Heart left ventricle (tissue), 16 donors: ENCODE data around the gene TENM3. TPM values are rescaled to one million over a fixed set of nuclear protein-coding genes. Genes with fewer than 3 reads are reported as not detected.

Experiments
- ATAC-seq, 4 donors: fragments of 200-7000 bp; cut with Tn5 transposase; one replicate each; pipeline ENCODE4 v1.9.1; 2020 to 2022; ENCODE audit warnings: moderate library complexity in 4 of 4, mild to moderate bottlenecking in 3 of 4, moderate number of reproducible peaks in 1 of 4
- DNase-seq, 5 donors: peaks; one replicate each; pipeline ENCODE4 v3.0.0-alpha.2; 2020
- H3K27ac ChIP-seq, 12 donors: fragments of 200-600 bp; sonication (generic) in 4 of 12; one replicate each; pipeline versions ENCODE4 v1.5.0 to v1.8.0; 2016 to 2022; ENCODE audit warnings: mild to moderate bottlenecking in 2 of 12
- H3K27me3 ChIP-seq, 9 donors: fragments of 200-600 bp; sonication (generic) in 2 of 9; one replicate each; pipeline versions ENCODE4 v1.5.1 to v1.8.0; 2016 to 2022; ENCODE audit warnings: mild to moderate bottlenecking in 3 of 9
- H3K36me3 ChIP-seq, 9 donors: fragments of 200-600 bp; sonication (generic) in 2 of 9; one replicate each; pipeline versions ENCODE4 v1.5.0 to v1.8.0; 2018 to 2022; ENCODE audit warnings: mild to moderate bottlenecking in 2 of 9
- H3K4me1 ChIP-seq, 12 donors: fragments of 200-600 bp; sonication (generic) in 4 of 12; one replicate each; pipeline versions ENCODE4 v1.5.0 to v1.8.0; 2016 to 2022; ENCODE audit warnings: mild to moderate bottlenecking in 3 of 12
- H3K4me3 ChIP-seq, 12 donors: fragments of 200-600 bp; sonication (generic) in 4 of 12; one replicate each; pipeline versions ENCODE4 v1.5.0 to v1.8.0; 2017 to 2022; ENCODE audit warnings: mild to moderate bottlenecking in 9 of 12, moderate library complexity in 4 of 12
- H3K9me3 ChIP-seq, 12 donors: fragments of 200-600 bp; sonication (generic) in 4 of 12; one replicate each; pipeline versions ENCODE4 v1.5.0 to v1.8.0; 2016 to 2022; ENCODE audit warnings: mild to moderate bottlenecking in 1 of 12
- CTCF ChIP-seq, 12 donors: fragments of 200-600 bp; sonication (generic) in 4 of 12; IDR thresholded peaks; one replicate each; pipeline versions ENCODE4 v1.5.0 to v1.8.0; 2018 to 2022; ENCODE audit warnings: antibody characterized with exemption in 12 of 12, mild to moderate bottlenecking in 5 of 12
- POLR2A ChIP-seq, 2 donors: fragments of 450-650 bp; IDR thresholded peaks; one replicate each; pipeline ENCODE4 v1.6.1; 2017; ENCODE audit warnings: antibody characterized with exemption in 2 of 2, mild to moderate bottlenecking in 2 of 2, moderate library complexity in 2 of 2
- WGBS, 4 donors: extraction: QIAGEN DNeasy Blood & Tissue Kit in 2 of 4; methylation state at CpG; one replicate each; pipeline versions ENCODE4 v1.1.5 to v1.1.7; 2013 to 2018; 5-methylcytosine and 5-hydroxymethylcytosine counted together
- intact Hi-C, 10 donors: fragments of 100-400 bp; cut with DNase I; formaldehyde crosslinking; loops; one replicate each; pipeline versions ENCODE4 v1.11.1 to v1.14.2; 2022
- polyA plus RNA-seq, 2 donors: library from polyadenylated mRNA; stranded (reverse); fragments of 200-250 nt; gene quantifications; one replicate each; pipeline ENCODE4 v1.2.3, GENCODE V29; 2013
- total RNA-seq, 9 donors: library from RNA; depleted of rRNA in 2 of 9; stranded (reverse); fragments of >200 nt in 2 of 9; fragmentation: NEBNext Ultra II Directional in 3 of 9; extraction: Animal tissue kit (Norgen Biotek cat#: 25700) in 3 of 9; gene quantifications; one replicate each; pipeline versions ENCODE4 v1.1.0 to v1.2.4, GENCODE V29; 2016 to 2023
- donor health status: ischemic (EF 13 %, LVEDD 7.1; RV severe dilation, severe dysfunction).
- donor health status: healthy with polysubstance abuse.
- donor health status: DM: no; HTN: yes; CAD: no.
- donor health status: DM: no; HTN: no; CAD: no.
- donor health status: ischemic (EF 25% LVEDD 6.9; RV normal size, moderate dysfunction).
- donor health status: ischemic (EF 25% LVEDD 5.7; RV mildly dilated, moderate dysfunction).
- donor health status: healthy.
- donor health status: DM: yes; HTN: yes; CAD: no.
- donor health status: ischemic (EF 35%, LVEDD 5.7; RV mildly dilated, moderate dysfunction).
- donor health status: nonischemic (EF 11% LVEDD 7.7; RV severe dilation, severe dysfunction).
- donor health status: DM: yes; HTN: yes; CAD: no.
- donor health status: PGD.
- donor health status: ischemic (EF 29% LVEDD 5.4; RV normal size, mild dysfunction).
- donor health status: nonischemic (EF 23%, LVEDD 6.1; RV moderate dilation, normal function).

Gene TENM3
- total and polyA plus RNA-seq, 11 donors, result 0.19 to 10.3 (median 2.5) TPM

GRCh38 chr4:182645511-182645910, 402.3 kb downstream of the TENM3 start:
- 88 to 100% (median 98%) methylated on average over 1 of the region's 1 CpG for WGBS, 4 donors
- Histone ChIP-seq H3K27ac (no peak overlapping the region), H3K9me3 (peaks cover 0 to 23% (median 4%) of the 10 kb centered on the region in 12 donors), H3K4me3 (no peak overlapping the region), H3K27me3 (no peaks in the 10 kb centered on the region), H3K36me3 (no peaks in the 10 kb centered on the region), H3K4me1 (peaks cover 0 to 12% (median 0%) of the 10 kb centered on the region in 12 donors)
- DNase-seq, result no peak
- intact Hi-C loops, result loop anchor here in 1 of 10 donors (10.0 kb wide), 1 partner anchor 141 kb away; no protein-coding TSS in a partner anchor
- TF ChIP-seq CTCF (IDR thresholded peaks at IDR 0.05), result no peak
- no peak for TF ChIP-seq POLR2A (IDR thresholded peaks at IDR 0.05)
- ATAC-seq, result no peak

DNA sequence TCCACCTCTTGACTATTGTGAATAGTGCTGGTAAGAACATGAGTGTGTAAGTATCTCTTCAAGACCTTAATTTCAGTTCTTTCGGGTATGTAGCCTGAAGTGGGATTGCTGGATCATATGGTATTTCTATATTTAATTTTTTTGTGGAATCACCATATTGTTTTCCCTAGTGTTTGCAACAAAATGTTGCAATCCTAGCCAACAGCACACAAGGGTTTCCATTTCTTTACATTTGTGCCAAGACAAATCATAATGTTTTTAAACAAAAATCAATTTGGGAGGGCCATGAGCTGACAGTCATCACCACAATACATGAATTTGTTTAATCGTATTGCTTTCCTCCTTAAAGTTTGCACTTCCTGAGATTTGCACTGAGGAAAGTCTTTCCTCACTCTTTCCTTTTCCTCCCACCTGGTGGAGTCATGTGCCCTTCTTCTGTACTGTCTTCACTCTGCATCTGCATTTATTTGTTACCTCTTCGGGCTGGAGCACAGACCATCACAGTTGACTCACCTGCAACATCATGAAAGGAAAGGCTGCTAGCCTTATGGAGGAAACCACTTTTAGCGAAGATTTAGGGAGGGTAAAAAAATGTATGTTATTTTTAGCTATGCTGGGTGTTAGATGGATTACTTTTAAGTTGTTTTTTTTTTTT, 404.6 kb downstream of the TENM3 start:
- peaks cover 0 to 23% (median 4%) of the 10 kb centered on the region in 12 donors for H3K9me3 ChIP-seq
- 63 to 81% (median 76%) methylated on average over 4 of the region's 4 CpGs for WGBS, 4 donors
- no peak for TF ChIP-seq CTCF (IDR thresholded peaks at IDR 0.05)
- no peak overlapping the region for H3K4me3 ChIP-seq
- H3K4me1 ChIP-seq, result peaks cover 0 to 12% (median 0%) of the 10 kb centered on the region in 12 donors
- no peak overlapping the region for H3K27ac ChIP-seq
- ATAC-seq, result no peak
- no peak for DNase-seq
- intact Hi-C loops, result loop anchor here in 1 of 10 donors (10.0 kb wide), 1 partner anchor 143 kb away; no protein-coding TSS in a partner anchor
- no peaks in the 10 kb centered on the region for H3K27me3 ChIP-seq
- H3K36me3 ChIP-seq, result no peaks in the 10 kb centered on the region

DNA sequence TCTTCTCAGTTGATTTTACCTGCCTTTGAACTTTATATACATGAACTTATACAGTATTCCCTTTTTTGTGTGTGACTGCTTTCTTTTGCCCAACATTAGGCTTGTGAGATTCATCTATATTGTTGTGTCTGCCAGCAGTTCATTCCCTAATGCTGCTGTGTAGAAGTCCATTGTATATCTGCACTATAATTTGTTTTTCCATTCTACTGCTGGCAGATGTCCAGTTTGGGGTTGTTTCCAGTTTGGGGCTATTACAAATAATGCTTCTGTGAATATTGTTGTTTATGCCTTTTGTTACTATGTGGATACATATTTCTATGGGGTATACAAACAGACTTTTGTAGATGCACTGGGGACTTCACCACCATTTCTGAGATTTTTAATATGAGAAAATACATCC, 405.6 kb downstream of the TENM3 start:
- ATAC-seq (no peak), DNase-seq (no peak)
- intact Hi-C loops, result loop anchor here in 1 of 10 donors (10.0 kb wide), 1 partner anchor 144 kb away; no protein-coding TSS in a partner anchor
- Histone ChIP-seq H3K9me3 (peaks cover 0 to 23% (median 4%) of the 10 kb centered on the region in 12 donors), H3K27ac (no peak overlapping the region), H3K4me1 (peaks cover 0 to 8% (median 0%) of the 10 kb centered on the region in 12 donors), H3K4me3 (no peak overlapping the region), H3K36me3 (no peaks in the 10 kb centered on the region), H3K27me3 (no peaks in the 10 kb centered on the region)
- no peak for TF ChIP-seq POLR2A (IDR thresholded peaks at IDR 0.05)
- no peak for TF ChIP-seq CTCF (IDR thresholded peaks at IDR 0.05)

DNA sequence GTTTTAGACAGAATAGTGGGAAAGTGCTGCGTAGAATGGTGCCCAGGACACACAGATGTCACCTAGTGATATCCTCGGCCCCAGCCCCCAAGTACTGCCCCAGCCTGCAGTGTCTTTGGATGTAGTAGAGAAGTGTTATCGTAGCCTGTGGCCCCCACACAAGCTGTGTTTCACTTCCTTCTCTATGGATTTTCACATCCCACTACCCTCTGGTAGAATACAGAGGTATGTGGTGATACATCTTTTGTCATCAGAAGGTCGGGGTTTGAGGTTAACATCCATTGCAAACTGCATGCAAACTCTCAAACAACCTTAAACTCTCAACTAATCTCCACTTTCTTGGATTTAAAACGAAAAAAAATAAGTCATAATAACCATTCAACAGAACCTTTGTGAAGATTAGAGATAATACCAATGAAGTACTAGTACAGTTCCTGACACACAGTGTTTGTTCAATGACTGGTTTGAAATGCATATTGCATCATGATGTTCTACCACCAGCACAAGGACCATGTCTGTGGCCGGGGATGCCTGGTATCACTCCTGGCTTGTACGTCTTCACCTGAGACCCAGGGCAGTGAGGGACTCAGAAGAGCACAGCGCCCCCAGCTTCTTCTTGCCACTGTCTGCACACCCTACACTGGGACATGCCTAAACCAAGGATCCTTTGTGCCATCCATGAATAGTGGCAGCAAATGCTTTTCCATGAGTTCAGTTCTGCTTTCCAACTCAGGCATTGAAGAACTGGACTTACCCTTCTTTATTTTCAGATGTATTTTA, 406.7 kb downstream of the TENM3 start:
- Histone ChIP-seq H3K9me3 (peaks cover 0 to 21% (median 4%) of the 10 kb centered on the region in 12 donors), H3K4me1 (no peaks in the 10 kb centered on the region), H3K36me3 (no peaks in the 10 kb centered on the region), H3K27me3 (no peaks in the 10 kb centered on the region), H3K4me3 (no peak overlapping the region), H3K27ac (no peak overlapping the region)
- ATAC-seq (no peak), DNase-seq (no peak)
- TF ChIP-seq CTCF (IDR thresholded peaks at IDR 0.05) (no peak), POLR2A (IDR thresholded peaks at IDR 0.05) (no peak)
- intact Hi-C loops, result loop anchor here in 1 of 10 donors (10.0 kb wide), 1 partner anchor 145 kb away; no protein-coding TSS in a partner anchor
- 84 to 88% (median 85%) methylated on average over 8 of the region's 8 CpGs for WGBS, 4 donors
